Measurements from ENCODE around the gene NAA80.
A peak's percentile ranks its signal among the peaks of the same experiment; 100 is the strongest.

Gene NAA80, protein sequence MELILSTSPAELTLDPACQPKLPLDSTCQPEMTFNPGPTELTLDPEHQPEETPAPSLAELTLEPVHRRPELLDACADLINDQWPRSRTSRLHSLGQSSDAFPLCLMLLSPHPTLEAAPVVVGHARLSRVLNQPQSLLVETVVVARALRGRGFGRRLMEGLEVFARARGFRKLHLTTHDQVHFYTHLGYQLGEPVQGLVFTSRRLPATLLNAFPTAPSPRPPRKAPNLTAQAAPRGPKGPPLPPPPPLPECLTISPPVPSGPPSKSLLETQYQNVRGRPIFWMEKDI

DNA sequence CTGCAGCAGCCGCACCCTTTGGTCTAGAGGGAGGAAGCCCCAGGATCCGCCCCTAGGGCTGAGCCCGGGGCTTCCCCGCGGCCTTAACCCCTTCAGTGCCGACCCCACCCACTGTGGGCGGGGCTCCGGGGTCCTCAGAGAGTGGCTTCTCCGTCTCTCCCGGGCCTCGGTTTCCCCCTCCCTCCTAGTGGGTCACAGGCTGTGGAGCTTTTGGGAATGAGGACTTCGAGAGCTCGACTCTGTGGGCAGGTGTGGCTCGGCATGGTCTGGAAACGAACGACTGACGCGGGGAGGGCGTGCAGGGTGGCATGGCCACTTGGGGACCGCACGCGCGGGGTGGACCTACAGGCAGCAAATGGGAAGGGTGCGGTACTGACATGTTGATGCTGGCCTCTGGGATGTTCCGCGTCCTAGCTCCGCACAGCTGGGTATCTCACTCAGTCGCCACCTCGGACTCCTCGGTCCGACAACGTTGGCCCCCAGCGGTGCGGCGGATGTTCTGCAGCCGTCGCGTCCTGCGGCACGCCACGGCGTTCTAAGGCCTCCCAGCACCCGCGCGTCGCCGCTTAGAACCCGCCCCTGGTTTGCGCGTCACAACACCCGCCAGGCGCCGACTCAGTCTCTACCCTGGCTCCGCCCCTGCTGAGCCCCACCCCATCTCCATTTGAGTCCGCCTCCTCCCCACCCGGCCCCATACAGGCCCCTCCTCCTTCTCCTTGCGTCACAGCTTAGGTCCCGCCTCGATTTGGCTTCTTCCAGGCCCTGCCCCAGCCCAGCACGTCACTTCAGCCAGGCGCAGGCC, at the start of gene NAA80, which contains the start of gene HYAL3:
NAA80 (minus strand) TSS at position 570 of the 802 bp plus-strand sequence. CDS start 1,942 bp downstream, outside the sequence.
HYAL3 (minus strand) TSS at position 570 of the 802 bp plus-strand sequence. CDS start 3,803 bp downstream, outside the sequence.
- TF ChIP-seq, protein P1, sequence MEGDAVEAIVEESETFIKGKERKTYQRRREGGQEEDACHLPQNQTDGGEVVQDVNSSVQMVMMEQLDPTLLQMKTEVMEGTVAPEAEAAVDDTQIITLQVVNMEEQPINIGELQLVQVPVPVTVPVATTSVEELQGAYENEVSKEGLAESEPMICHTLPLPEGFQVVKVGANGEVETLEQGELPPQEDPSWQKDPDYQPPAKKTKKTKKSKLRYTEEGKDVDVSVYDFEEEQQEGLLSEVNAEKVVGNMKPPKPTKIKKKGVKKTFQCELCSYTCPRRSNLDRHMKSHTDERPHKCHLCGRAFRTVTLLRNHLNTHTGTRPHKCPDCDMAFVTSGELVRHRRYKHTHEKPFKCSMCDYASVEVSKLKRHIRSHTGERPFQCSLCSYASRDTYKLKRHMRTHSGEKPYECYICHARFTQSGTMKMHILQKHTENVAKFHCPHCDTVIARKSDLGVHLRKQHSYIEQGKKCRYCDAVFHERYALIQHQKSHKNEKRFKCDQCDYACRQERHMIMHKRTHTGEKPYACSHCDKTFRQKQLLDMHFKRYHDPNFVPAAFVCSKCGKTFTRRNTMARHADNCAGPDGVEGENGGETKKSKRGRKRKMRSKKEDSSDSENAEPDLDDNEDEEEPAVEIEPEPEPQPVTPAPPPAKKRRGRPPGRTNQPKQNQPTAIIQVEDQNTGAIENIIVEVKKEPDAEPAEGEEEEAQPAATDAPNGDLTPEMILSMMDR (IDR thresholded peaks at IDR 0.05; ENCODE audit: insufficient read depth, low read depth, low read length, missing control alignments): peak; percentile 27
- H3K4me3 ChIP-seq (ENCODE audit: low read depth, low read length): peak within 1 kb of the TSS; percentile 67
- DNase-seq (ENCODE audit: low read depth): peak; percentile 100

DNA sequence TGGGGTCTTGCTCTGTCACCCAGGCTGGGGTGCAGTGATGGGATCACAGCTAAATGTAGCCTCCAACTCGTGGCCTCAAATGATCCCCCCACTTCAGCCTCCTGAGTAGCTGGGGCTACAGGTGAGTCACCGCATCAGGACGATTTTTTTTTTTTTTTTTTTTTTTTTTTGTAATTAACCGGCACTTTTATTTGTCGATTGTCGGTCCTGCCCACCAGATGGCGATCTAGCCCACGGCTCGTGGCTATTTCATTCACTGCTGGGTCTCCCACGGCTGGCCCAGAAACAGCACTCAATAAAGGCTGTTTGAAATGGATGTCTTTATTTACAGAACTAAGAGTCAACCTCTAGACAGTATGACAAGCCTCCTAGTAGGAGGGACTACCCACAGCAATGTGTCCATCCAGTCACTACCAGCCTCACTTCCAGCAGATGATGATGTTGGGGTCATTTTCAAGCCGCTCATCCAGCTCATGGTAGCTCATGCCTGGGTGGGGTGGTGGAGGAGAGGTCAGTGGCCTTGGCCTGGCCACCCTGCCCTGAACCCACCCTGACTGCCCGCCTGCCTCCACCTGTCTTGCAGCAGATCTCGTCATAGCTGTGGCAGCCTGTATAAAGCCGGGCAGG, 48.1 kb upstream of the NAA80 start:
- no peak overlapping the region for H3K4me3 ChIP-seq (ENCODE audit: low read depth, low read length)
- TF ChIP-seq, protein P1 (IDR thresholded peaks at IDR 0.05; ENCODE audit: insufficient read depth, low read depth, low read length, missing control alignments): peak; percentile 62
- peak; percentile 80 for DNase-seq (ENCODE audit: low read depth)

DNA sequence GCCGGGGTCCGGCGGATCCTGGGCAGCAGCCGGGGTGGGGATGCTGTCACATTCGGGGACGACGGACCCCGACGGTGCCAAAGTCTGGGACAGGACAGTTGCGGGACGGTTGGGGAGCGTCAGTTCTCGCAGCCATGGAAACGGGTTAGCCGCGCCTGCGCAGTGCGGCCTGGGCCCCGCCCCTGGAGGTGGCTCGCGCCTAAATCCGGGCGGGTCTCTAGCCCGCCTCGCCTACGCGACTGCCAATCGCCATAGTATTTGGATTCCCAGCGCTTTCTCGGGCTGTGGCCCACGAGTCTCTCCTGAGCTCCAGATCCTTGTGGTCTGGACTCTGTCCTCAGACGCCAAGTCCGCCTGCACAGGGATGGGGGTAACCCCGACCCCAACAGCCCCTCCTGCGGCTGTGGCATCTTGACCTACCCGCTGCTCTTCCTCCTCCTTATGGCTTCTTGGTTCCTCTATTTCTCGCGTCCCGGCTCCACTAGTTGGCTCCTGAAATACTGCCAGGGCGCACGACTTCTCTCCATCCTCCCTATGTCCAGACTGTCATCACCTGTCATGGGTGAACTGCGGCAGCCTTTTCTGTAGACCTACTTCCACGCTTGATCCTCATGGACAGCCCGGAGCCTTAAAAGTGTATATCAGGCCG, 46.5 kb upstream of the NAA80 start, which contains the start of gene ZMYND10:
ZMYND10 (minus strand) TSS at position 147 of the 649 bp plus-strand sequence. CDS start 153 bp downstream, outside the sequence.
- H3K4me3 ChIP-seq (ENCODE audit: low read depth, low read length): peak within 1 kb of the TSS; percentile 27
- DNase-seq (ENCODE audit: low read depth): peak; percentile 78

DNA sequence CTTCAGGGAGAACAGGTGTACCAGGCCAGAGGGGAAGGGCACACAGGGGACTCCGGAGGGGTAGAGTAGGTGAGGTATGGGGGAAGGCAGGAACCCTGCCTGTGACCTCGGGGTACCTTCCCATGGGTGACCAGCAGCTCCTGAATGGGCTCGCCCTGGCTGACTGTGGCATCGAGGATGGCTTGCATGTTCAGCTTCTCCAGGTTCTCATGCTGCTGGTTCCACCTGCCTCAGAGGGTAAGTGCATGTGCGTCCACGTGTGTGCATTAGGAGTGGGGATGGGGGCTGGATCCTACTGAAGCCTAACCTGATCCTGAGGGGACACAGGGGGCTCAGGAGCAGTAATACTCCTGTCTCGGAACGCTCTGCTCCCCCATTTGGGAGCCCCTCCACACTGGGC, 45.8 kb upstream of the NAA80 start:
- TF ChIP-seq, protein P1 (IDR thresholded peaks at IDR 0.05; ENCODE audit: insufficient read depth, low read depth, low read length, missing control alignments): no peak
- DNase-seq (ENCODE audit: low read depth): no peak
- H3K4me3 ChIP-seq (ENCODE audit: low read depth, low read length): no peak overlapping the region

More for the DNA sequence above, 46.5 kb upstream of the NAA80 start, which contains the start of gene ZMYND10:
- TF ChIP-seq, protein P1 (IDR thresholded peaks at IDR 0.05; ENCODE audit: insufficient read depth, low read depth, low read length, missing control alignments): no peak

DNA sequence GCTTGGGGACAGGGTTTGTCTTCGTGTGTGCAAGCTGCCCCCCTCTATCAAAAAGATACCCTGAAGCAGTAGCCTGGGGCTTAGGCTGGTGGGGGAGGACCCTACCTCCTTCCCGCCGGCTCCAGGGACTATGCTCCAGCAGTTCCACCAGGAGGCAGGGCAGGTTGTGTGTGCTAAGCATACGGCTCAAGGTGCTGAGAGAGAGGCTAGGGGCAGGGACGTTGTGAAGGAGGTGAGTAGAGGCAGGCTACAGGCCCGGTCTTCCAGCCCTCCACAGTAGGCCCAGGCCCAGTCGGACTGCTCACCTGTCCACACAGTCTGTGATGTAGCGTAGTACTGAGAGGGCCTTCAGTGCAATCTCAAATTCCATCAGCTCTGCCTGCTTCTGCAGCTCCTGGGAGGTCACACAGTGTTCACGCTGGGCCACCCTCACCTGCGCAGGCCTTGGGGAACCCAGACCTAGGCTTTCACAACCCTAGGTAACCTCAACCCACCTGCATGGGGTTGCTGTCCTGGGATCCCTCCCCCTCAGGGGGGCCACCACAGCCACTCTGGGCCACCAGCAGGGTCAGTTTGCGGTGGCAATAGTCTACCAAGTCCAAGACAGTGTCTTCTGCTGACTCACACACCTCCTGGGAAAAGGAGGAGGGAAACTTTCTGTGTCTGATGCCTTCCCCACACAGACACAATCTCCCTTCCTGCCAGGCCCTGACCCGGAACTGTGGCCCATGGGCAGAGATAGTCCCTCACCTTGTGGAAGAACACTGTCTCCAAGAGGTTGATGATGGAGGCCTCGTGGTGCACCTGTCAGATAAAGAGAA, 43.8 kb upstream of the NAA80 start:
- H3K4me3 ChIP-seq (ENCODE audit: low read depth, low read length): no peak overlapping the region
- TF ChIP-seq, protein P1 (IDR thresholded peaks at IDR 0.05; ENCODE audit: insufficient read depth, low read depth, low read length, missing control alignments): no peak
- DNase-seq (ENCODE audit: low read depth): no peak
